Amniotic stem cell (primary cell): ENCODE data around the gene MFGE8.

Experiments used
- DNase-seq: peaks from one replicate; lab custom pipeline; 2025; lab: John Stamatoyannopoulos, UW

The MFGE8 gene

GRCh38 chr15:88900309-88900981 is 12.7 kb downstream of the MFGE8 start:
- no peak for DNase-seq

- DNase-seq, result no peak
Measured at GRCh38 chr15:88899251-88899650, 13.9 kb downstream of the MFGE8 start.

GRCh38 chr15:88898736-88899135 is 14.4 kb downstream of the MFGE8 start:
- DNase-seq, result no peak

GRCh38 chr15:88897456-88898194 is 15.6 kb downstream of the MFGE8 start:
- DNase-seq, result peak; percentile 81

GRCh38 chr15:88897142-88897455 is 16.1 kb downstream of the MFGE8 start:
- DNase-seq, result no peak

GRCh38 chr15:88896333-88897033 is 16.7 kb downstream of the MFGE8 start:
- DNase-seq, result no peak

- no peak for DNase-seq
Measured at GRCh38 chr15:88894819-88895767, 18.1 kb downstream of the MFGE8 start, which contains the start of gene HAPLN3. HAPLN3 (minus strand) TSS chr15:88895544; CDS start chr15:88887298, 8,246 bp downstream.

- DNase-seq, result no peak
Measured at GRCh38 chr15:88894348-88894818, 18.8 kb downstream of the MFGE8 start.

- DNase-seq, result no peak
Measured at GRCh38 chr15:88891540-88892254, 21.5 kb downstream of the MFGE8 start.

GRCh38 chr15:88890495-88890894 is 22.7 kb downstream of the MFGE8 start:
- DNase-seq, result no peak

GRCh38 chr15:88888719-88889118 is 24.5 kb downstream of the MFGE8 start:
- DNase-seq, result no peak

- no peak for DNase-seq
Measured at GRCh38 chr15:88887068-88887580, 26.1 kb downstream of the MFGE8 start.

GRCh38 chr15:88882785-88883184 is 30.4 kb downstream of the MFGE8 start:
- DNase-seq, result no peak

GRCh38 chr15:88881775-88882174 is 31.4 kb downstream of the MFGE8 start:
- no peak for DNase-seq

GRCh38 chr15:88880944-88881740 is 32.0 kb downstream of the MFGE8 start:
- DNase-seq, result no peak

- no peak for DNase-seq
Measured at GRCh38 chr15:88878720-88879184, 34.4 kb downstream of the MFGE8 start.

GRCh38 chr15:88877906-88878305 is 35.3 kb downstream of the MFGE8 start:
- no peak for DNase-seq

GRCh38 chr15:88877415-88877814 is 35.8 kb downstream of the MFGE8 start:
- no peak for DNase-seq

GRCh38 chr15:88876573-88876972 is 36.6 kb downstream of the MFGE8 start:
- DNase-seq, result no peak

GRCh38 chr15:88874684-88875083 is 38.5 kb downstream of the MFGE8 start:
- DNase-seq, result no peak
